HCT116 (cell line): ENCODE measurements around the gene PSMA3. TPM values are rescaled to one million over a fixed set of nuclear protein-coding genes. Genes with fewer than 3 reads are reported as not detected.
A peak's percentile ranks its signal among the peaks of the same experiment; 100 is the strongest.

Experiments
- ATAC-seq: fragments of 200-7000 bp; cut with Tn5 transposase; 2 replicates; pipeline ENCODE4 v1.9.1; 2020; ENCODE audit warnings: mild to moderate bottlenecking, moderate library complexity
- BruUV-seq: library from RNA; stranded (reverse); fragments of 400-500 nt; replicated peaks from 2 replicates; lab custom pipeline; 2021; lab: Mats Ljungman, UMichigan
- CTCF ChIA-PET: fragments of 300-600 bp; sonication (Branson Sonifier 250); formaldehyde crosslinking; loops from one replicate; lab custom pipeline; 2021; ENCODE audit warnings: antibody characterized with exemption; lab: Charles Lee
- POLR2A ChIA-PET: fragments of 300-600, 350-600 bp; sonication (Branson Sonifier 250); formaldehyde crosslinking; loops from one replicate; lab custom pipeline; 2021; ENCODE audit warnings: antibody characterized with exemption; lab: Charles Lee
- RAD21 ChIA-PET, 2 experiments: fragments of 300-600 bp; sonication (Branson Sonifier 250); formaldehyde crosslinking; loops; one replicate each; lab custom pipeline; 2023; ENCODE audit warnings: low total read pairs in 2 of 2; ENCODE audit not compliant: uncharacterized antibody in 2 of 2, unreplicated experiment in 2 of 2, low non-redundant PET in 1 of 2; lab: Charles Lee
- DNase-seq: peaks from one replicate; pipeline ENCODE4 v3.0.0-alpha.2; 2010; ENCODE audit warnings: low read depth, low spot score
- H2AFZ ChIP-seq: fragments of 200-600 bp; shearing (Covaris generic), sonication (generic); 2 replicates; pipeline ENCODE4 v1.6.1; 2017; ENCODE audit warnings: low read depth, mixed run types, mixed read lengths, antibody characterized with exemption, low read length; ENCODE audit not compliant: poor library complexity, severe bottlenecking
- H3K27ac ChIP-seq: 2 replicates; pipeline ENCODE4 v1.5.1; 2012; ENCODE audit warnings: low read depth, low read length
- H3K27me3 ChIP-seq: fragments of 200-600 bp; sonication (generic); 2 replicates; pipeline ENCODE4 v1.6.1; 2016; ENCODE audit warnings: mixed run types, low read length, mixed read lengths; ENCODE audit not compliant: insufficient read depth
- H3K36me3 ChIP-seq, 2 experiments: fragments of 200-500 bp in 1 of 2; fragments of 200-600 bp in 1 of 2; sonication (Bioruptor generic) in 1 of 2; sonication (generic) in 1 of 2; 2 replicates each; pipeline versions ENCODE4 v1.5.1 to v1.6.1; 2014 to 2016; ENCODE audit warnings: low read length in 2 of 2, inconsistent platforms in 1 of 2, mixed read lengths in 1 of 2, mixed run types in 1 of 2; ENCODE audit not compliant: insufficient read depth in 2 of 2, control insufficient read depth in 1 of 2
- H3K4me1 ChIP-seq, 2 experiments: fragments of 200-600 bp in 1 of 2; sonication (generic) in 1 of 2; 2 replicates each; pipeline versions ENCODE4 v1.5.1 to v1.6.1; 2012 to 2017; ENCODE audit warnings: low read length in 2 of 2, inconsistent platforms in 1 of 2, mild to moderate bottlenecking in 1 of 2, mixed read lengths in 1 of 2, mixed run types in 1 of 2, moderate library complexity in 1 of 2; ENCODE audit not compliant: insufficient read depth in 2 of 2, control insufficient read depth in 1 of 2
- H3K4me2 ChIP-seq: fragments of 200-600 bp; sonication (generic); 2 replicates; pipeline ENCODE4 v1.6.1; 2017; ENCODE audit warnings: mixed run types, low read length, mixed read lengths
- H3K4me3 ChIP-seq, 2 experiments: fragments of 200-600 bp in 1 of 2; sonication (generic) in 1 of 2; replicated peaks in 1 of 2; 2 replicates each; pipeline ENCODE4 v1.5.1; 2011 to 2016; ENCODE audit warnings: low read length in 2 of 2, control low read depth in 1 of 2, low read depth in 1 of 2, mild to moderate bottlenecking in 1 of 2, mixed read lengths in 1 of 2, mixed run types in 1 of 2
- H3K79me2 ChIP-seq: fragments of 200-600 bp; sonication (generic); 2 replicates; pipeline ENCODE4 v1.6.1; 2017; ENCODE audit warnings: mild to moderate bottlenecking, mixed run types, low read length, moderate library complexity, mixed read lengths; ENCODE audit not compliant: insufficient read depth
- H3K9ac ChIP-seq: fragments of 200-600 bp; sonication (generic); 2 replicates; pipeline ENCODE4 v1.6.1; 2016; ENCODE audit warnings: low read length, mixed read lengths
- H3K9me2 ChIP-seq: fragments of 200-600 bp; sonication (generic), shearing (Covaris generic); 2 replicates; pipeline ENCODE4 v1.6.1; 2017; ENCODE audit warnings: mixed run types, mild to moderate bottlenecking, moderate library complexity; ENCODE audit not compliant: insufficient read depth
- H3K9me3 ChIP-seq, 2 experiments: fragments of 200-500 bp in 1 of 2; fragments of 200-600 bp in 1 of 2; sonication (Bioruptor generic) in 1 of 2; sonication (generic) in 1 of 2; 2 replicates each; pipeline ENCODE4 v1.6.1; 2014 to 2017; ENCODE audit warnings: low read length in 2 of 2, mixed read lengths in 2 of 2, inconsistent platforms in 1 of 2, low read depth in 1 of 2, mild to moderate bottlenecking in 1 of 2, mixed run types in 1 of 2, moderate library complexity in 1 of 2; ENCODE audit not compliant: control insufficient read depth in 1 of 2, insufficient read depth in 1 of 2
- H4K20me1 ChIP-seq: fragments of 200-600 bp; sonication (generic), shearing (Covaris generic); 2 replicates; pipeline ENCODE4 v1.6.1; 2017; ENCODE audit warnings: mixed run types, mild to moderate bottlenecking, moderate library complexity; ENCODE audit not compliant: insufficient read depth
- ELF1 ChIP-seq: IDR thresholded peaks from 2 replicates; pipeline ENCODE4 v1.6.1; 2012; ENCODE audit warnings: low read depth, borderline replicate concordance
- FOSL1 ChIP-seq: IDR thresholded peaks from 2 replicates; pipeline ENCODE4 v1.6.1; 2012; ENCODE audit warnings: low read depth
- POLR2AphosphoS5 ChIP-seq: IDR thresholded peaks from 2 replicates; pipeline ENCODE4 v1.6.1; 2011; ENCODE audit warnings: mild to moderate bottlenecking, low read depth, low read length, moderate library complexity
- SIN3A ChIP-seq: IDR thresholded peaks from 2 replicates; pipeline ENCODE4 v1.6.1; 2012; ENCODE audit warnings: low read depth
- SP1 ChIP-seq: IDR thresholded peaks from 2 replicates; pipeline ENCODE4 v1.6.1; 2012; ENCODE audit warnings: low read depth
- YY1 ChIP-seq: IDR thresholded peaks from 2 replicates; pipeline ENCODE4 v1.6.1; 2011; ENCODE audit warnings: low read length, low read depth, moderate library complexity, mild to moderate bottlenecking; ENCODE audit not compliant: insufficient replicate concordance; ENCODE audit errors: extremely low read depth
- ZBTB33 ChIP-seq: IDR thresholded peaks from 2 replicates; pipeline ENCODE4 v1.6.1; 2011; ENCODE audit warnings: mild to moderate bottlenecking, low read length, moderate library complexity; ENCODE audit not compliant: insufficient replicate concordance; ENCODE audit errors: extremely low read depth
- ZFX ChIP-seq: fragments of 450-650 bp; IDR thresholded peaks from 2 replicates; pipeline ENCODE4 v1.6.1; 2017
- ZNF274 ChIP-seq: fragments of 200-500 bp; sonication (Bioruptor generic); IDR thresholded peaks from 2 replicates; pipeline ENCODE4 v1.6.1; 2014; ENCODE audit warnings: mild to moderate bottlenecking, low read depth, low read length, inconsistent platforms
- intact Hi-C: fragments of 100-400 bp; cut with micrococcal nuclease; formaldehyde crosslinking; loops from 2 replicates; pipeline ENCODE4 v1.10.0; 2022
- total RNA-seq: library from RNA; stranded (reverse); gene quantifications from one replicate; pipeline ENCODE4 v1.2.1, GENCODE V29; 2021; ENCODE audit not compliant: unreplicated experiment

PSMA3 gene
- total RNA-seq, 1 experiment from 2014 or later, result 267 TPM

GRCh38 chr14:58297762-58298476, 53.3 kb downstream of the PSMA3 start (continued):
- peak; percentile 90 for TF ChIP-seq YY1
- TF ChIP-seq ZNF274, result no peak
- peak; percentile 100 for TF ChIP-seq SP1

- ChIA-PET RAD21 (no interaction called here), POLR2A (interaction anchor here (0.7 to 1.5 kb wide), 18 partner anchors 9 to 1185 kb away, joined by 3 to 9 read pairs (median 3); partner anchors contain the start of genes ACTR10, KIAA0586, L3HYPDH and PSMA3)
- intact Hi-C loops, result loop anchor here (1.0 to 2.0 kb wide), 2 partner anchors 54 to 129 kb away; partner anchors contain the start of genes KIAA0586, PSMA3 and TIMM9
Observed at GRCh38 chr14:58298477-58299400, 54.1 kb downstream of the PSMA3 start, which contains the start of gene ARID4A. ARID4A (plus strand) TSS chr14:58298555; CDS start chr14:58299855, 1,300 bp downstream.

More at GRCh38 chr14:58298477-58299400, 54.1 kb downstream of the PSMA3 start, which contains the start of gene ARID4A:
- BruUV-seq, result TSS peak; percentile 38
- no peak for DNase-seq
- H4K20me1 ChIP-seq, result 0 out of 2 replicates have a peak, but pooled peaks cover 11% of the 10 kb centered on the region
- H3K9me2 ChIP-seq, result no peaks in the 10 kb centered on the region
- CTCF ChIA-PET, result interaction anchor here (0.6 to 1.2 kb wide), 2 partner anchors 15 to 97 kb away, joined by 3 read pairs; partner anchors contain the start of gene TOMM20L
- TF ChIP-seq YY1 (peak; percentile 39), SIN3A (peak; percentile 20; the same call in 1 of the 2 replicates), POLR2AphosphoS5 (peak; percentile 23; the same call in 1 of the 2 replicates), ELF1 (no peak), ZBTB33 (no peak), ZFX (no peak), FOSL1 (no peak)
- peaks cover 45% of the 10 kb centered on the region for H3K79me2 ChIP-seq
- H3K27ac ChIP-seq, result peak within 1 kb of the TSS; percentile 83
- no peaks in the 10 kb centered on the region for H3K27me3 ChIP-seq
- H3K9ac ChIP-seq, result peak within 1 kb of the TSS; percentile 82
- peak within 1 kb of the TSS; percentile 83 to 91 for H3K4me3 ChIP-seq
- peaks cover 15 to 17% of the 10 kb centered on the region in 2 experiments; a peak in 3 of 4 replicates for H3K36me3 ChIP-seq
- no peaks in the 10 kb centered on the region for H3K9me3 ChIP-seq
- H3K4me1 ChIP-seq, result peaks cover 12 to 13% of the 10 kb centered on the region in 2 experiments
- peak; percentile 25 for ATAC-seq
- H3K4me2 ChIP-seq, result peak within 1 kb of the TSS; percentile 92
- H2AFZ ChIP-seq, result no peak within 1 kb of the TSS
